ENCODE data around the gene FES. TPM values are rescaled to one million over a fixed set of nuclear protein-coding genes. Genes with fewer than 3 reads are reported as not detected.

The FES gene
- total and polyA plus RNA-seq, 2 of the 13 experiments (the other 11 are each of a cell fraction or from before 2014, with no cell fraction given): 4.0 to 9.5 TPM

GRCh38 chr15:90868261-90868689 is 16.0 kb upstream of the FES start, which contains the start of gene FURIN:
Gene FURIN, plus strand, starts transcription at chr15:90868588. Its CDS starts 7,153 bp downstream, at chr15:90875741.
- POLR2A ChIA-PET: no interaction called here
- CTCF ChIA-PET (ENCODE audit: low intra/inter-chr PET ratio, low total read pairs): no interaction called here
- in situ Hi-C loops (cut with HindIII; ENCODE audit: extremely low pct_ligation_motif_present, low pct_unique_long_range_greater_than_20kb) (no loop called here), intact Hi-C loops (cut with micrococcal nuclease; ENCODE audit: unreplicated experiment) (no loop called here)
- no TSS peak for BruUV-seq (replicated peaks)
- Histone ChIP-seq H3K36me3 (replicated peaks in 1 of 2; ENCODE audit: control insufficient read depth in 1 of 2, insufficient read depth in 2 of 2, low read length in 2 of 2) (no peaks in the 10 kb centered on the region), H3K9me3 (ENCODE audit: low read length) (no peaks in the 10 kb centered on the region), H3K27me3 (ENCODE audit: control insufficient read depth in 1 of 2, insufficient read depth in 2 of 2, low read length in 2 of 2) (peaks cover 0 to 62% of the 10 kb centered on the region in 2 experiments), H3K4me1 (ENCODE audit: insufficient read depth, low read length) (peaks cover 72% of the 10 kb centered on the region), H4K20me1 (ENCODE audit: insufficient read depth, low read length) (peaks cover 9% of the 10 kb centered on the region; the same call in 1 of the 2 replicates), H3K9ac (ENCODE audit: insufficient read depth, low read depth, low read length) (no peak within 1 kb of the TSS), H3K4me2 (ENCODE audit: low read depth, low read length) (no peak within 1 kb of the TSS), H3K79me2 (ENCODE audit: insufficient read depth, low read length) (peaks cover 8% of the 10 kb centered on the region), H3K27ac (ENCODE audit: extremely low read length, insufficient read depth, low read length) (no peak within 1 kb of the TSS), H2AFZ (ENCODE audit: low read length) (no peak within 1 kb of the TSS), H3K4me3 (replicated peaks in 1 of 3; ENCODE audit: insufficient read depth in 1 of 3, low read depth in 2 of 3, low read length in 3 of 3) (no peak within 1 kb of the TSS)
- TF ChIP-seq THYN1 (CRISPR knock-in tag; IDR thresholded peaks at IDR 0.05; ENCODE audit: borderline replicate concordance, low read depth): no peak
- no peak for TF ChIP-seq ZNF607 (CRISPR knock-in tag; IDR thresholded peaks at IDR 0.05; ENCODE audit: borderline replicate concordance)
- TF ChIP-seq ZBTB7A (CRISPR knock-in tag; IDR thresholded peaks at IDR 0.05): no peak
- no peak for TF ChIP-seq SYNCRIP (IDR thresholded peaks at IDR 0.05; ENCODE audit: insufficient read depth, low read depth, low read length)
- no peak for TF ChIP-seq THAP11 (CRISPR knock-in tag; IDR thresholded peaks at IDR 0.05)
- ATAC-seq: no peak
- no peak for FAIRE-seq
- no peak for DNase-seq (ENCODE audit: low spot score)
- WGBS (ENCODE audit: low lambda C conversion rate): 87% methylated on average over 6 of the region's 6 CpGs

DNA sequence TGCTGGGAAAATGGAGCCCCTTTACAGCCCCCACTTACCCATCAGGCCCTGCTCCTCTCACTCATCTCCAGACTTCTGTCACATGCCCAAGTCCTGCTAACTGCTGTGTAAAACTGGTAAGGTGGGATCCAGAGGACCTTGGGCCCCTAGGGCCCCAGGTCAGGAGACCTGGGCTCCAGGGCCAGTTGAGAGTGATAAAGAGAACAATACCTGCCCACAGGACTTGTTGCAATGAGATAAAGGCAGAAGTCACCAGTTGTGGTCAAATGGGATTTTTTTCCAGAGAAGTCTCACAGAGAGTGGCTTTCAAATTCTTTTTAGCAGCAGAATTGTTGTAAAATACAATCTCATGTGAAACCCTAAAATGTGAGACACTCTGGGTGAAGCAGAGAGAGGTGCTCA is 15.2 kb upstream of the FES start:
- Histone ChIP-seq H3K9me3 (ENCODE audit: low read length) (no peaks in the 10 kb centered on the region), H3K4me2 (ENCODE audit: low read depth, low read length) (no peak overlapping the region), H3K79me2 (ENCODE audit: insufficient read depth, low read length) (peaks cover 8% of the 10 kb centered on the region), H4K20me1 (ENCODE audit: insufficient read depth, low read length) (peaks cover 9% of the 10 kb centered on the region; the same call in 1 of the 2 replicates), H3K4me1 (ENCODE audit: insufficient read depth, low read length) (peaks cover 72% of the 10 kb centered on the region), H3K4me3 (replicated peaks in 1 of 3; ENCODE audit: insufficient read depth in 1 of 3, low read depth in 2 of 3, low read length in 3 of 3) (no peak overlapping the region), H3K27ac (ENCODE audit: extremely low read length, insufficient read depth, low read length) (no peak overlapping the region), H3K9ac (ENCODE audit: insufficient read depth, low read depth, low read length) (no peak overlapping the region), H2AFZ (ENCODE audit: low read length) (no peak overlapping the region), H3K27me3 (ENCODE audit: control insufficient read depth in 1 of 2, insufficient read depth in 2 of 2, low read length in 2 of 2) (peaks cover 0 to 54% of the 10 kb centered on the region in 2 experiments), H3K36me3 (replicated peaks in 1 of 2; ENCODE audit: control insufficient read depth in 1 of 2, insufficient read depth in 2 of 2, low read length in 2 of 2) (no peaks in the 10 kb centered on the region)
- ATAC-seq: no peak
- ChIA-PET CTCF (ENCODE audit: low intra/inter-chr PET ratio, low total read pairs) (no interaction called here), POLR2A (interaction anchor here (0.6 to 3.3 kb wide), 2 partner anchors 9 to 62 kb away, joined by 3 to 36 read pairs; no protein-coding TSS in a partner anchor)
- in situ Hi-C loops (cut with HindIII; ENCODE audit: extremely low pct_ligation_motif_present, low pct_unique_long_range_greater_than_20kb) (no loop called here), intact Hi-C loops (cut with micrococcal nuclease; ENCODE audit: unreplicated experiment) (loop anchor here (1.0 kb wide), 1 partner anchor 8 kb away; no protein-coding TSS in a partner anchor)
- TF ChIP-seq ZNF383 (CRISPR knock-in tag; IDR thresholded peaks at IDR 0.05; ENCODE audit: borderline replicate concordance): no peak
- no peak for TF ChIP-seq SMYD3 (CRISPR knock-in tag; IDR thresholded peaks at IDR 0.05)
- TF ChIP-seq, protein P1, sequence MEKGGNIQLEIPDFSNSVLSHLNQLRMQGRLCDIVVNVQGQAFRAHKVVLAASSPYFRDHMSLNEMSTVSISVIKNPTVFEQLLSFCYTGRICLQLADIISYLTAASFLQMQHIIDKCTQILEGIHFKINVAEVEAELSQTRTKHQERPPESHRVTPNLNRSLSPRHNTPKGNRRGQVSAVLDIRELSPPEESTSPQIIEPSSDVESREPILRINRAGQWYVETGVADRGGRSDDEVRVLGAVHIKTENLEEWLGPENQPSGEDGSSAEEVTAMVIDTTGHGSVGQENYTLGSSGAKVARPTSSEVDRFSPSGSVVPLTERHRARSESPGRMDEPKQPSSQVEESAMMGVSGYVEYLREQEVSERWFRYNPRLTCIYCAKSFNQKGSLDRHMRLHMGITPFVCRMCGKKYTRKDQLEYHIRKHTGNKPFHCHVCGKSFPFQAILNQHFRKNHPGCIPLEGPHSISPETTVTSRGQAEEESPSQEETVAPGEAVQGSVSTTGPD (CRISPR knock-in tag; IDR thresholded peaks at IDR 0.05): no peak
- no peak for TF ChIP-seq ZNF484 (CRISPR knock-in tag; IDR thresholded peaks at IDR 0.05; ENCODE audit: borderline replicate concordance, low read depth)
- TF ChIP-seq SRY (CRISPR knock-in tag; IDR thresholded peaks at IDR 0.05): no peak
- no peak for FAIRE-seq
- DNase-seq (ENCODE audit: low spot score): no peak
- BruUV-seq (replicated peaks): no TSS peak

Data from HepG2 (cell line).